ENCODE measurements around the gene TIAM2.
"Not testable (repeated sequence)": the region's sequence is repeated elsewhere in the genome, so short reads cannot be mapped to it uniquely, and the experiment has no call there.

TIAM2 gene

GRCh38 chr6:155100591-155100990 lies 105.5 kb downstream of the TIAM2 start:
- DNase-seq (ENCODE audit: low spot score) = no peak

- not testable (repeated sequence) for DNase-seq (ENCODE audit: low spot score)
Observed at GRCh38 chr6:155103083-155103645, 108.0 kb downstream of the TIAM2 start.

GRCh38 chr6:155103816-155104366 lies 108.8 kb downstream of the TIAM2 start:
- DNase-seq (ENCODE audit: low spot score) = no peak

GRCh38 chr6:155106456-155107115 lies 111.5 kb downstream of the TIAM2 start:
- DNase-seq (ENCODE audit: low spot score) = no peak

GRCh38 chr6:155107432-155108069 lies 112.4 kb downstream of the TIAM2 start:
- DNase-seq (ENCODE audit: low spot score) = no peak

GRCh38 chr6:155108070-155108820 lies 113.1 kb downstream of the TIAM2 start:
- no peak for DNase-seq (ENCODE audit: low spot score)

- DNase-seq (ENCODE audit: low spot score) = no peak
Observed at GRCh38 chr6:155110721-155111120, 115.6 kb downstream of the TIAM2 start.

GRCh38 chr6:155112757-155113156 lies 117.6 kb downstream of the TIAM2 start:
- DNase-seq (ENCODE audit: low spot score) = no peak

- no peak for DNase-seq (ENCODE audit: low spot score)
Observed at GRCh38 chr6:155115893-155116570, 120.9 kb downstream of the TIAM2 start.

GRCh38 chr6:155116571-155116910 lies 121.4 kb downstream of the TIAM2 start:
- DNase-seq (ENCODE audit: low spot score) = no peak

GRCh38 chr6:155117256-155117655 lies 122.1 kb downstream of the TIAM2 start:
- no peak for DNase-seq (ENCODE audit: low spot score)

- DNase-seq (ENCODE audit: low spot score) = no peak
Observed at GRCh38 chr6:155117785-155118184, 122.7 kb downstream of the TIAM2 start.

GRCh38 chr6:155119201-155119600 lies 124.1 kb downstream of the TIAM2 start:
- not testable (repeated sequence) for DNase-seq (ENCODE audit: low spot score)

GRCh38 chr6:155120034-155120433 lies 124.9 kb downstream of the TIAM2 start:
- no peak for DNase-seq (ENCODE audit: low spot score)

- DNase-seq (ENCODE audit: low spot score) = no peak
Observed at GRCh38 chr6:155121294-155121693, 126.2 kb downstream of the TIAM2 start.

GRCh38 chr6:155121699-155122098 lies 126.6 kb downstream of the TIAM2 start:
- no peak for DNase-seq (ENCODE audit: low spot score)

- no peak for DNase-seq (ENCODE audit: low spot score)
Observed at GRCh38 chr6:155122199-155122950, 127.3 kb downstream of the TIAM2 start.

GRCh38 chr6:155123520-155123919 lies 128.4 kb downstream of the TIAM2 start:
- DNase-seq (ENCODE audit: low spot score) = no peak

- no peak for DNase-seq (ENCODE audit: low spot score)
Observed at GRCh38 chr6:155125906-155126305, 130.8 kb downstream of the TIAM2 start.

- no peak for DNase-seq (ENCODE audit: low spot score)
Observed at GRCh38 chr6:155126727-155127439, 131.8 kb downstream of the TIAM2 start.

- no peak for DNase-seq (ENCODE audit: low spot score)
Observed at GRCh38 chr6:155128977-155129376, 133.9 kb downstream of the TIAM2 start.

Measured in NAMALWA (cell line).